Neural cell (in vitro differentiated cells): Measurements from ENCODE around the gene IPO13.

Experiments used
- CTCF ChIP-seq: fragments of 450-650 bp; IDR thresholded peaks from 2 replicates; pipeline ENCODE4 v1.5.1; 2014; ENCODE audit warnings: antibody characterized with exemption, mild to moderate bottlenecking, moderate library complexity; ENCODE audit not compliant: poor library complexity, severe bottlenecking
- EP300 ChIP-seq: fragments of 450-650 bp; conservative IDR thresholded peaks from 2 replicates; pipeline ENCODE4 v1.6.1; 2014; ENCODE audit warnings: antibody characterized with exemption, mild to moderate bottlenecking, moderate library complexity; ENCODE audit not compliant: poor library complexity, severe bottlenecking
- EZH2 ChIP-seq: fragments of 200-600, 300-800 bp; shearing (Covaris generic), sonication (generic); IDR thresholded peaks from 2 replicates; pipeline ENCODE4 v1.6.1; 2014; ENCODE audit warnings: antibody characterized with exemption, low read length, borderline replicate concordance, mild to moderate bottlenecking; ENCODE audit not compliant: insufficient read depth, poor library complexity, severe bottlenecking
- MXI1 ChIP-seq: fragments of 450-650 bp; conservative IDR thresholded peaks from 2 replicates; pipeline ENCODE4 v1.6.1; 2014; ENCODE audit warnings: antibody characterized with exemption, mild to moderate bottlenecking; ENCODE audit not compliant: poor library complexity, severe bottlenecking
- RAD21 ChIP-seq: fragments of 450-650 bp; conservative IDR thresholded peaks from 2 replicates; pipeline ENCODE4 v1.6.1; 2014; ENCODE audit warnings: antibody characterized with exemption, mild to moderate bottlenecking, moderate library complexity
- TAF1 ChIP-seq: IDR thresholded peaks from 2 replicates; pipeline ENCODE4 v1.6.1; 2012; ENCODE audit warnings: low read depth

GRCh38 chr1:44000122-44000665 is 53.4 kb downstream of the IPO13 start:
- TF ChIP-seq RAD21 (no peak), CTCF (no peak), EZH2 (no peak), EP300 (no peak), MXI1 (no peak), TAF1 (no peak)
